Glutamatergic neuron (in vitro differentiated cells): ENCODE measurements around the gene HNRNPR. TPM values are rescaled to one million over a fixed set of nuclear protein-coding genes. Genes with fewer than 3 reads are reported as not detected.
"Not testable (repeated sequence)": the region's sequence is repeated elsewhere in the genome, so short reads cannot be mapped to it uniquely, and the experiment has no call there.

Experiments used
- DNase-seq: peaks from one replicate; pipeline ENCODE4 v3.0.0; 2022
- H3K27ac Mint-ChIP-seq: one replicate; pipeline ENCODE4 v1.8.0; 2020; ENCODE audit warnings: mild to moderate bottlenecking, mixed read lengths, inconsistent platforms; ENCODE audit not compliant: unreplicated experiment
- H3K27me3 Mint-ChIP-seq: one replicate; pipeline ENCODE4 v1.8.0; 2020; ENCODE audit warnings: mild to moderate bottlenecking, moderate library complexity, mixed read lengths, inconsistent platforms; ENCODE audit not compliant: unreplicated experiment
- H3K36me3 Mint-ChIP-seq: one replicate; pipeline ENCODE4 v1.8.0; 2020; ENCODE audit warnings: mild to moderate bottlenecking, mixed read lengths, inconsistent platforms; ENCODE audit not compliant: unreplicated experiment
- H3K4me1 Mint-ChIP-seq: one replicate; pipeline ENCODE4 v1.8.0; 2020; ENCODE audit warnings: mild to moderate bottlenecking, low read depth, mixed read lengths, inconsistent platforms; ENCODE audit not compliant: unreplicated experiment
- H3K4me3 Mint-ChIP-seq: one replicate; pipeline ENCODE4 v1.8.0; 2020; ENCODE audit warnings: mild to moderate bottlenecking, mixed read lengths, inconsistent platforms; ENCODE audit not compliant: unreplicated experiment
- H3K9me3 Mint-ChIP-seq: one replicate; pipeline ENCODE4 v1.8.0; 2020; ENCODE audit warnings: mild to moderate bottlenecking, moderate library complexity, mixed read lengths, inconsistent platforms; ENCODE audit not compliant: unreplicated experiment
- CTCF ChIP-seq: fragments of 200-600 bp; sonication (generic); IDR thresholded peaks from one replicate; pipeline ENCODE4 v1.5.0; 2021; ENCODE audit not compliant: partially characterized antibody, unreplicated experiment
- total RNA-seq: library from RNA; stranded (reverse); fragmentation: NEBNext Ultra II Directional; extraction: Animal tissue kit (Norgen Biotek cat#: 25700); gene quantifications from one replicate; pipeline ENCODE4 v1.2.1, GENCODE V29; 2021; ENCODE audit not compliant: unreplicated experiment

Gene HNRNPR
- total RNA-seq, 1 donor from 2014 or later = 189 TPM

- peaks cover 8% of the 10 kb centered on the region for H3K27me3 Mint-ChIP-seq
- no peak for DNase-seq
- H3K27ac Mint-ChIP-seq = no peak overlapping the region
- H3K36me3 Mint-ChIP-seq = peaks cover 6% of the 10 kb centered on the region
- no peak for TF ChIP-seq CTCF
- no peaks in the 10 kb centered on the region for H3K4me1 Mint-ChIP-seq
- H3K9me3 Mint-ChIP-seq = no peaks in the 10 kb centered on the region
- H3K4me3 Mint-ChIP-seq = no peak overlapping the region
Observed at GRCh38 chr1:23331713-23332112, 12.4 kb downstream of the HNRNPR start.

- Mint-ChIP-seq H3K4me3 (no peak overlapping the region), H3K27me3 (peaks cover 8% of the 10 kb centered on the region), H3K27ac (no peak overlapping the region), H3K4me1 (no peaks in the 10 kb centered on the region), H3K36me3 (peaks cover 6% of the 10 kb centered on the region), H3K9me3 (no peaks in the 10 kb centered on the region)
- DNase-seq = no peak
- no peak for TF ChIP-seq CTCF
Observed at GRCh38 chr1:23330846-23331245, 13.2 kb downstream of the HNRNPR start.

GRCh38 chr1:23325393-23325792, 18.7 kb downstream of the HNRNPR start:
- DNase-seq = no peak
- Mint-ChIP-seq H3K27ac (no peak overlapping the region), H3K36me3 (no peaks in the 10 kb centered on the region)

GRCh38 chr1:23322770-23323169, 21.3 kb downstream of the HNRNPR start:
- Mint-ChIP-seq H3K27ac (no peak overlapping the region), H3K4me3 (no peak overlapping the region), H3K27me3 (peaks cover 3% of the 10 kb centered on the region), H3K4me1 (no peaks in the 10 kb centered on the region), H3K9me3 (no peaks in the 10 kb centered on the region), H3K36me3 (no peaks in the 10 kb centered on the region)
- no peak for DNase-seq
- no peak for TF ChIP-seq CTCF

More at GRCh38 chr1:23325393-23325792, 18.7 kb downstream of the HNRNPR start:
- no peaks in the 10 kb centered on the region for H3K4me1 Mint-ChIP-seq
- no peak overlapping the region for H3K4me3 Mint-ChIP-seq
- no peak for TF ChIP-seq CTCF
- no peaks in the 10 kb centered on the region for H3K9me3 Mint-ChIP-seq
- H3K27me3 Mint-ChIP-seq = peaks cover 7% of the 10 kb centered on the region

GRCh38 chr1:23310280-23310679, 33.8 kb downstream of the HNRNPR start:
- not testable (repeated sequence) for H3K4me1 Mint-ChIP-seq, H3K27ac Mint-ChIP-seq, H3K27me3 Mint-ChIP-seq, H3K36me3 Mint-ChIP-seq, H3K4me3 Mint-ChIP-seq, DNase-seq, H3K9me3 Mint-ChIP-seq
